Spinal cord (tissue), 10 donors: Measurements from ENCODE around the gene FOXO6. TPM values are rescaled to one million over a fixed set of nuclear protein-coding genes. Genes with fewer than 3 reads are reported as not detected.
A peak's percentile ranks its signal among the peaks of the same experiment; 100 is the strongest.

Experiments used
- DNase-seq, 6 donors: peaks; one replicate each; pipeline versions ENCODE4 v3.0.0 to v3.0.0-alpha.2; 2013 to 2015; ENCODE audit warnings: low spot score in 6 of 6, low read depth in 4 of 6
- H3K27ac ChIP-seq: one replicate; pipeline ENCODE4 v1.5.1; 2013; ENCODE audit warnings: low read depth, low read length, control low read depth
- H3K27me3 ChIP-seq: one replicate; pipeline ENCODE4 v1.6.1; 2013; ENCODE audit warnings: low read length; ENCODE audit not compliant: control insufficient read depth, insufficient read depth
- H3K36me3 ChIP-seq: one replicate; pipeline ENCODE4 v1.6.1; 2013; ENCODE audit warnings: low read length; ENCODE audit not compliant: control insufficient read depth, insufficient read depth
- H3K4me1 ChIP-seq: one replicate; pipeline ENCODE4 v1.6.1; 2013; ENCODE audit warnings: low read length; ENCODE audit not compliant: control insufficient read depth, insufficient read depth
- H3K4me3 ChIP-seq: one replicate; pipeline ENCODE4 v1.5.1; 2013; ENCODE audit warnings: low read depth, low read length, control low read depth
- H3K9me3 ChIP-seq: one replicate; pipeline ENCODE4 v1.6.1; 2013; ENCODE audit warnings: low read length; ENCODE audit not compliant: control insufficient read depth, insufficient read depth
- WGBS: methylation state at CpG from one replicate; pipeline ENCODE4 v1.1.5; 2013; ENCODE audit warnings: missing lambda C conversion rate; ENCODE audit not compliant: insufficient coverage; 5-methylcytosine and 5-hydroxymethylcytosine counted together
- polyA plus RNA-seq, 2 donors: library from polyadenylated mRNA; unstranded; fragments of 120-200 nt; gene quantifications; one replicate each; pipeline ENCODE4 v1.2.1, GENCODE V29; 2013; ENCODE audit not compliant: insufficient read length in 2 of 2
- total RNA-seq, 2 donors: library from RNA; depleted of rRNA in 1 of 2; stranded (reverse); fragments of 120-200 nt in 1 of 2; fragments of >200 nt in 1 of 2; gene quantifications; one replicate each; pipeline versions ENCODE4 v1.2.3 to v1.2.4, GENCODE V29; 2013 to 2014
- donor health status: healthy.

The FOXO6 gene
- total and polyA plus RNA-seq, 4 donors = 1.9 to 11.0 (median 5.9) TPM

- Histone ChIP-seq H3K4me3 (no peak overlapping the region), H3K36me3 (no peaks in the 10 kb centered on the region), H3K4me1 (peaks cover 34% of the 10 kb centered on the region), H3K27ac (no peak overlapping the region), H3K9me3 (no peaks in the 10 kb centered on the region), H3K27me3 (no peaks in the 10 kb centered on the region)
- no peak for DNase-seq
- WGBS = 20% methylated on average over 1 of the region's 1 CpG
Measured at GRCh38 chr1:41417335-41417682, 56.1 kb downstream of the FOXO6 start.

DNA sequence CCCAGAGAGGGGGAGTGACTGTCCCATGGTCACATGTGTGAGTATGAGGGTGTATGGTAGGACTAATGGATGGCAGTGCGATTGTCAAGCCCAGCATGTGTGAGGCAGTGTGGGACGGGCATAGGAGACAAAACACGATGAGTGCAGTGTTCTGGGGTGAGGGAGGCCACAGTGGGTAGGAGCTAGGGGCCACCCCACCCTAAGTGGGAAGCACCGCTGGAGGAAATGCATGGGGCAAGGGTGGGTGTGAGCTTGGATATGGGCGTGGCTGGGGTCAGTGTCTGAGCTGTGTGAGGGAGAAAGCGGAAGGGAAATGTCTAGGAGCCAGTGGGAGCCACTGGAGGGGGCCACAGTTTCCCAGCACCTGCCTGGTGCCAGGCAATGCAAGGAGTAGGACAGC, 56.5 kb downstream of the FOXO6 start:
- Histone ChIP-seq H3K4me3 (no peak overlapping the region), H3K27me3 (no peaks in the 10 kb centered on the region), H3K4me1 (peaks cover 34% of the 10 kb centered on the region), H3K36me3 (no peaks in the 10 kb centered on the region), H3K9me3 (no peaks in the 10 kb centered on the region), H3K27ac (no peak overlapping the region)
- WGBS = 77% methylated on average over 6 of the region's 6 CpGs
- DNase-seq = no peak

DNA sequence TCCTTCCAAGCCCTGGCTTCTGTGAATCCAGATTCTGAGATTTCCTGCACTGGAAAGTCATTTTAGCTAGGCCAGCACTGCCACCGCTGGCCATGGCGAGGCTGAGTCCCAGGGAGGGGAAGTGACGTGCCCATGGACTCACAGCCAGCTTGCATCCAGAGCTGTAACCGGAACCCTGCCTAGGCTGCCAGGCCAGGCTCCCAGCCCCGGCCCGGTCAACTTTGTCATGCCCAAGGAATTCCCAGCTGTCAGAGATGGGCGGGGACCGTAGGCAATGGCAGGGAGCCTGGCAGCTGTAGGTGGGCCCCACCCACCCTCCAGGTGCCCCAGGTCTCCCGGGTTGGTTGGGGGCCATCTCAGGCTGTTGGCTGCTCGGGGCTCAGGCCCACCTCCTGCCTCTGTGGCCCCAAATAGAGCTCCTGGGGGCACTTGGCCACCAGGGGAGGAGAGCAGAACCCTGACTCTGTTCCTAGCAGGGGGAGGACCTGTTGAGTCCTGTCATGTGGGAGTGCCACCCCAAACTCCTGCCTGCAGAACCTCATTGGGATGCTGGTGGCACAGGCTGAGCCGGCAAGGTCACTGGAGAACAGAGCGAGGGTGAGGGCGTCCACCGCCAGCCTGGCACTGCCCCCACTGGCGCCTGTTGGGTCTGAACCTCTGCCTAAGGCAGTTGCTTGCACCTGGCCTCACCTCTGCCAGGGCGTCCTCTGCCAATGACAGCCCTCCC, 57.8 kb downstream of the FOXO6 start:
- H3K4me1 ChIP-seq = peaks cover 38% of the 10 kb centered on the region
- no peak overlapping the region for H3K27ac ChIP-seq
- no peaks in the 10 kb centered on the region for H3K36me3 ChIP-seq
- H3K9me3 ChIP-seq = no peaks in the 10 kb centered on the region
- peak in 1 of 6 donors; percentile 39 for DNase-seq
- no peak overlapping the region for H3K4me3 ChIP-seq
- WGBS = 66% methylated on average over 16 of the region's 16 CpGs
- no peaks in the 10 kb centered on the region for H3K27me3 ChIP-seq

- Histone ChIP-seq H3K36me3 (no peaks in the 10 kb centered on the region), H3K27me3 (no peaks in the 10 kb centered on the region), H3K4me1 (peaks cover 33% of the 10 kb centered on the region), H3K9me3 (no peaks in the 10 kb centered on the region), H3K4me3 (no peak overlapping the region), H3K27ac (no peak overlapping the region)
- no peak for DNase-seq
- 87% methylated on average over 6 of the region's 8 CpGs for WGBS
Measured at GRCh38 chr1:41419584-41420295, 58.5 kb downstream of the FOXO6 start.

- H3K4me3 ChIP-seq = no peak overlapping the region
- DNase-seq = peak in 1 of 6 donors; percentile 41
- no peak overlapping the region for H3K27ac ChIP-seq
- H3K27me3 ChIP-seq = no peaks in the 10 kb centered on the region
- H3K36me3 ChIP-seq = no peaks in the 10 kb centered on the region
- peaks cover 29% of the 10 kb centered on the region for H3K4me1 ChIP-seq
- no peaks in the 10 kb centered on the region for H3K9me3 ChIP-seq
- 88% methylated on average over 1 of the region's 4 CpGs for WGBS
Measured at GRCh38 chr1:41420351-41420750, 59.1 kb downstream of the FOXO6 start.

- peaks cover 29% of the 10 kb centered on the region for H3K4me1 ChIP-seq
- H3K27me3 ChIP-seq = no peaks in the 10 kb centered on the region
- H3K27ac ChIP-seq = no peak overlapping the region
- H3K36me3 ChIP-seq = no peaks in the 10 kb centered on the region
- no peak overlapping the region for H3K4me3 ChIP-seq
- peak in 1 of 6 donors; percentile 47 for DNase-seq
- no CpG with 5 or more reads among the region's 3 CpGs for WGBS
- no peaks in the 10 kb centered on the region for H3K9me3 ChIP-seq
Measured at GRCh38 chr1:41420860-41421259, 59.6 kb downstream of the FOXO6 start.

DNA sequence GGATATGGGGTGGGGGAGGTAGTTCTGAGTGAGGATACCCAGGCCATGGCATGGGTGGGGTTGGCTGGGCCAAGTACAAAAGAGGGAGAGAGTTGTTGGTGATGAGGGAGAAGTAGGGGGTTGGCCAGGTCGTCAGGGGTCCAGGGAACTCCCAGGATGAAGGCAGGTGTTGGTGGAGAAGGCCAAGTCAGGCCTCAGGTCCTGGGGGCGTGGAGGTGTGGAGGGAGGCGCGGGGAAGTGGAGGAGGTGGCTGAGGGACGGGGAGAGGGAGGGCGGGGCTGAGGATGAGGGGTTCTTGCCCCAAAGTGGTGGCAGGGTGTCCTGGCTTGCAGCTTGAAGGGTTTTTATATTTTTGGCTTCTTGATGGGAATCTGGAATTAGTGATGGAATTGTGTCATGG, 61.1 kb downstream of the FOXO6 start:
- no peak for DNase-seq
- Histone ChIP-seq H3K27ac (no peak overlapping the region), H3K4me1 (peaks cover 40% of the 10 kb centered on the region), H3K36me3 (no peaks in the 10 kb centered on the region), H3K27me3 (no peaks in the 10 kb centered on the region), H3K4me3 (no peak overlapping the region), H3K9me3 (no peaks in the 10 kb centered on the region)
- WGBS = 90% methylated on average over 6 of the region's 6 CpGs

- H3K27ac ChIP-seq = no peak overlapping the region
- 51% methylated on average over 37 of the region's 38 CpGs for WGBS
- H3K9me3 ChIP-seq = no peaks in the 10 kb centered on the region
- H3K27me3 ChIP-seq = no peaks in the 10 kb centered on the region
- no peak overlapping the region for H3K4me3 ChIP-seq
- H3K36me3 ChIP-seq = no peaks in the 10 kb centered on the region
- DNase-seq = peak in 1 of 6 donors; percentile 25
- peaks cover 51% of the 10 kb centered on the region for H3K4me1 ChIP-seq
Measured at GRCh38 chr1:41423511-41424191, 62.4 kb downstream of the FOXO6 start.

- DNase-seq = no peak
- Histone ChIP-seq H3K4me3 (no peak overlapping the region), H3K27me3 (no peaks in the 10 kb centered on the region), H3K4me1 (peaks cover 47% of the 10 kb centered on the region), H3K36me3 (no peaks in the 10 kb centered on the region), H3K27ac (no peak overlapping the region), H3K9me3 (no peaks in the 10 kb centered on the region)
- 97% methylated on average over 4 of the region's 4 CpGs for WGBS
Measured at GRCh38 chr1:41424581-41425118, 63.4 kb downstream of the FOXO6 start.
